ENCODE results near the gene RASA2.

- TF ChIP-seq POLR2A (IDR thresholded peaks at IDR 0.05), result no peak
- TF ChIP-seq, protein P1, sequence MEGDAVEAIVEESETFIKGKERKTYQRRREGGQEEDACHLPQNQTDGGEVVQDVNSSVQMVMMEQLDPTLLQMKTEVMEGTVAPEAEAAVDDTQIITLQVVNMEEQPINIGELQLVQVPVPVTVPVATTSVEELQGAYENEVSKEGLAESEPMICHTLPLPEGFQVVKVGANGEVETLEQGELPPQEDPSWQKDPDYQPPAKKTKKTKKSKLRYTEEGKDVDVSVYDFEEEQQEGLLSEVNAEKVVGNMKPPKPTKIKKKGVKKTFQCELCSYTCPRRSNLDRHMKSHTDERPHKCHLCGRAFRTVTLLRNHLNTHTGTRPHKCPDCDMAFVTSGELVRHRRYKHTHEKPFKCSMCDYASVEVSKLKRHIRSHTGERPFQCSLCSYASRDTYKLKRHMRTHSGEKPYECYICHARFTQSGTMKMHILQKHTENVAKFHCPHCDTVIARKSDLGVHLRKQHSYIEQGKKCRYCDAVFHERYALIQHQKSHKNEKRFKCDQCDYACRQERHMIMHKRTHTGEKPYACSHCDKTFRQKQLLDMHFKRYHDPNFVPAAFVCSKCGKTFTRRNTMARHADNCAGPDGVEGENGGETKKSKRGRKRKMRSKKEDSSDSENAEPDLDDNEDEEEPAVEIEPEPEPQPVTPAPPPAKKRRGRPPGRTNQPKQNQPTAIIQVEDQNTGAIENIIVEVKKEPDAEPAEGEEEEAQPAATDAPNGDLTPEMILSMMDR (IDR thresholded peaks at IDR 0.05 in 8 of 11, conservative IDR thresholded peaks at IDR 0.05 in 3 of 11), result no peak
Observed at GRCh38 chr3:141556034-141556433, 69.2 kb downstream of the RASA2 start.
